Measurements from ENCODE around the gene MAPK8. TPM values are rescaled to one million over a fixed set of nuclear protein-coding genes. Genes with fewer than 3 reads are reported as not detected.

Gene MAPK8
- total and polyA plus RNA-seq, 10 donors, result 5.2 to 61.4 (median 37.4) TPM

- Histone ChIP-seq H3K4me3 (no peak overlapping the region), H3K36me3 (no peaks in the 10 kb centered on the region), H3K27me3 (replicated peaks in 1 of 7) (peaks cover 0 to 21% (median 0%) of the 10 kb centered on the region in 7 donors), H3K4me1 (no peaks in the 10 kb centered on the region), H3K9me3 (no peaks in the 10 kb centered on the region), H3K27ac (no peak overlapping the region)
- TF ChIP-seq POLR2AphosphoS5 (IDR thresholded peaks at IDR 0.05) (no peak), POLR2A (IDR thresholded peaks at IDR 0.05) (no peak), CTCF (IDR thresholded peaks at IDR 0.05 in 8 of 11, conservative IDR thresholded peaks at IDR 0.05 in 3 of 11) (no peak)
- peak; percentile 51 for DNase-seq
- WGBS, 5 donors, result 77 to 82% (median 79%) methylated on average over 8 to 9 of the region's 9 CpGs
- intact Hi-C loops (cut with DNase I; ENCODE audit: low total_unique reads), result no loop called here
Measured at GRCh38 chr10:48464121-48464870, 157.8 kb downstream of the MAPK8 start.

GRCh38 chr10:48464871-48465736 is 158.6 kb downstream of the MAPK8 start:
- peak; percentile 68 for DNase-seq
- Histone ChIP-seq H3K27ac (no peak overlapping the region), H3K4me3 (no peak overlapping the region), H3K36me3 (no peaks in the 10 kb centered on the region), H3K4me1 (no peaks in the 10 kb centered on the region), H3K27me3 (replicated peaks in 1 of 7) (peaks cover 0 to 21% (median 0%) of the 10 kb centered on the region in 7 donors), H3K9me3 (no peaks in the 10 kb centered on the region)
- intact Hi-C loops (cut with DNase I; ENCODE audit: low total_unique reads), result no loop called here
- 57 to 73% (median 67%) methylated on average over 22 to 27 of the region's 27 CpGs for WGBS, 5 donors
- TF ChIP-seq CTCF (IDR thresholded peaks at IDR 0.05 in 8 of 11, conservative IDR thresholded peaks at IDR 0.05 in 3 of 11) (no peak), POLR2AphosphoS5 (IDR thresholded peaks at IDR 0.05) (no peak), POLR2A (IDR thresholded peaks at IDR 0.05) (no peak)

- H3K4me1 ChIP-seq, result no peaks in the 10 kb centered on the region
- intact Hi-C loops (cut with DNase I; ENCODE audit: low total_unique reads), result no loop called here
- WGBS, 5 donors, result 58 to 83% (median 80%) methylated on average over 35 to 42 of the region's 42 CpGs
- TF ChIP-seq CTCF (IDR thresholded peaks at IDR 0.05 in 8 of 11, conservative IDR thresholded peaks at IDR 0.05 in 3 of 11) (no peak), POLR2A (IDR thresholded peaks at IDR 0.05) (no peak), POLR2AphosphoS5 (IDR thresholded peaks at IDR 0.05) (no peak)
- H3K36me3 ChIP-seq, result no peaks in the 10 kb centered on the region
- peaks cover 0 to 21% (median 0%) of the 10 kb centered on the region in 7 donors for H3K27me3 ChIP-seq (replicated peaks in 1 of 7)
- no peak for DNase-seq
- H3K27ac ChIP-seq, result no peak overlapping the region
- no peak overlapping the region for H3K4me3 ChIP-seq
- H3K9me3 ChIP-seq, result no peaks in the 10 kb centered on the region
Measured at GRCh38 chr10:48465860-48466521, 159.5 kb downstream of the MAPK8 start.
